Activated T-helper 9 cell treated with anti-CD3 and anti-CD28 coated beads, Interleukin-2, amount 50 U/mL, for 16 hours (primary cell): ENCODE data around the gene PUS1.
A peak's percentile ranks its signal among the peaks of the same experiment; 100 is the strongest.
"Not testable (repeated sequence)": the region's sequence is repeated elsewhere in the genome, so short reads cannot be mapped to it uniquely, and the experiment has no call there.

Experiments
- DNase-seq: peaks from one replicate; pipeline ENCODE4 v3.0.0-alpha.2; 2020; ENCODE audit warnings: low read depth

The PUS1 gene

DNA sequence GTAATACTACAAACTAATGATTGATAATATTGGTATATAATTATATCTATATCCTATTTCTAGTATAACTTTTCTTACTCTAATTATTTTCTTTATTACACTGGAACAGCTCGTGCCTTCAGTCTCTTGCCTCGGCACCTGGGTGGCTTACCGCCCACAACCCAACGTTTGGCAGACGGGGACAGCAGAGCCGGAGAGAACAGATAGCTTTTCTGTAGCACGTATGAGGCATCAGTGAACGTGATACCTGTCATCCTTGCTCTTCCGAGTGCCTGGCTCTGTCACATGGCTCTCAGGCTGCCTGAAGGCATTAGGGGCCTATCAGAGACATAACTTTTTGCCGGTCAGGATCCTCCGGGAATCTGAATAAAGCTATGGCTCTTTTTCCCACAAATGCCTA lies 5.5 kb downstream of the PUS1 start:
- DNase-seq: no peak

DNA sequence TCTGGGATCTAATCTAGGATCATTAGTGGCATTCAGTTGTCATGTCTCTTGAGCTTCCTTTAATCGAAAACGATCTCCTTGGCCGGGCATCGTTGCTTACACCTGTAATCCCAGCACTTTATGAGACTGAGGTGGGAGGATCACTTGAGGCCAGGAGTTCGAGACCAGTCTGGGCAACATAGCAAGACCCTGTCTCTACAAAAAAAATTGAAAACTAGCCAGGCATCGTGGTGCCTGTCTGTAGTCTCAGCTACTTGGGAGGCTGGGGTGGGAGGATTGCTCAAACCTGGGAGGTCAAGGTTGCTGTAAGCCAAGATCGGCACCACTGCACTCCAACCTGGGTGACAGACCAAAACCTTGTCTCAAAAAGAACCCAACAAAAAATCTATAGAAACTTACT lies 9.0 kb downstream of the PUS1 start:
- no peak for DNase-seq

DNA sequence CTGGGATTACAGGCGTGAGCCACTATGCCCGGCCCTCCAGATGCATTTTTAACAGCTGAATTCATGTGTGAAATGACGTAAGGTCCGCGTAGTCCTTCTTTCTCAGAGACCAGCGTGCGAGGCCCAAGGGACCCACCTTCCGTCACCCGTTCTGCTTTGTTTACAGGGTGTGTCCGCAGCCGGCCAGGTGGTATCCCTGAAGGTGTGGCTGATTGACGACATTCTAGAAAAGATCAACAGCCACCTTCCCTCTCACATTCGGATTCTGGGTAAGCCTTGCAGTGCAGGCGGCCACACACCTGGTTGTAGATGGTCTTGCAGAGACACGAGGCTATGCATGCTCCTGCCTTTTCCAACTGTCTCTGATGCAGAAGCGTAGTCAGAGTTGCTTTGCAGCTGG lies 9.9 kb downstream of the PUS1 start:
- no peak for DNase-seq

DNA sequence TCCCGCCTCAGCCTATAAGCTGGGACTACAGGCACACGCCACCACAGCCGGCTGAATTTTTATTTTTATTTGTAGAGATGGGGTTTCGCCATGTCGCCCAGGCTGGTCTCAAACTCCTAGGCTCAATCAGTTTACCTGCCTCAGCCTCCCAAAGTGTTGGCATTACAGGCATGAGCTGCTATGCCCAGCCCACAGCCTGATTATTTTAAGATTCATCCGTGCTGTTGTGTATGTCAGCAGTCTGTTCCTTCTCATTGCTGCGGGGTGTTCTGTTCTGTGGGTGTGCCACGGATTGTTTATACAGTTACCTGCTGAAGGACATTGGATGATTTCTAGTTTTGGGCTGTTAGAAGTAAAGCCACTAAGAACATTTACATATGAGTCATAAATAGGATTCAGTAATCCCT lies 11.1 kb downstream of the PUS1 start:
- no peak for DNase-seq

DNA sequence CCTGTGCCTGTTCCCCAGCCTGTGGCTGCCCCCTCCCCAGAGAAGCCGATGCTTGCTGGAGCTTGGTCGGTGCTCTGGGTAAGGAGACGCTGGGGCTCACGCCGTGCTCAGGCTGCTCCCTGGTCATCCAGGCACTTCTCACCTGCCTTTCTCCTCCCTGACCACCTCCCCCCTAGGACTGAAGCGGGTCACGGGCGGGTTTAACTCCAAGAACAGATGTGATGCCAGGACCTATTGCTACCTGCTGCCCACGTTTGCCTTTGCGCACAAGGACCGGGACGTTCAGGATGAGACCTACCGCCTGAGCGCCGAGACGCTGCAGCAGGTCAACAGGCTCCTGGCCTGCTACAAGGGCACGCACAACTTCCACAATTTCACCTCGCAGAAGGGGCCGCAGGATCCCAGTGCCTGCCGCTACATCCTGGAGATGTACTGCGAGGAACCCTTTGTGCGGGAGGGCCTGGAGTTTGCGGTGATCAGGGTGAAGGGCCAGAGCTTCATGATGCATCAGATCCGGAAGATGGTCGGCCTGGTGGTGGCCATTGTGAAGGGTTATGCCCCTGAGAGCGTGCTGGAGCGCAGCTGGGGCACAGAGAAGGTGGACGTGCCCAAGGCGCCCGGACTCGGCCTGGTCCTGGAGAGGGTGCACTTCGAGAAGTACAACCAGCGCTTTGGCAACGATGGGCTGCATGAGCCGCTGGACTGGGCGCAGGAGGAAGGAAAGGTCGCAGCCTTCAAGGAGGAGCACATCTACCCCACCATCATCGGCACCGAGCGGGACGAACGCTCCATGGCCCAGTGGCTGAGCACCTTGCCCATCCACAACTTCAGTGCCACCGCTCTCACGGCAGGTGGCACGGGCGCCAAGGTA lies 12.3 kb downstream of the PUS1 start:
- no peak for DNase-seq

- no peak for DNase-seq
Observed at GRCh38 chr12:131941987-131942341, 12.9 kb downstream of the PUS1 start.

DNA sequence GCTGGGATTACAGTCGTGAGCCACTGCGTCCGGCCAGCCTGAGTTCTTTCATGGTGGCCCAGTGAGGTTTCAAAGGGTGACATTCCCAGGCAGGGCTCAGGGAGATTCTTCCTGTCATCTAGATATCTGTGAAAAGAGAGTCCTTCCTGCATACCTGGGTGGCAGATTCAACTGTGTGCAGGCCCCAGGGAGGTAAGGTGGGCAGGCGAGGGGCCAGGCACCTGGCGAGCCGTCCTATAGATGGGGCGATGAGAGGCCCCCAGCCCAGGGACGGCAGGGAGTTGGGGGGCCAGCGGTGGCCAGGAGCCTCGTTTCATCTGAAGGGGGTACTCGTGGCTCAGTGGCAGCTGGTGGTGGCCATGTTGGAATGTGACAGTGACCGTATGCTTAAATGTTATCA lies 13.6 kb downstream of the PUS1 start:
- no peak for DNase-seq

DNA sequence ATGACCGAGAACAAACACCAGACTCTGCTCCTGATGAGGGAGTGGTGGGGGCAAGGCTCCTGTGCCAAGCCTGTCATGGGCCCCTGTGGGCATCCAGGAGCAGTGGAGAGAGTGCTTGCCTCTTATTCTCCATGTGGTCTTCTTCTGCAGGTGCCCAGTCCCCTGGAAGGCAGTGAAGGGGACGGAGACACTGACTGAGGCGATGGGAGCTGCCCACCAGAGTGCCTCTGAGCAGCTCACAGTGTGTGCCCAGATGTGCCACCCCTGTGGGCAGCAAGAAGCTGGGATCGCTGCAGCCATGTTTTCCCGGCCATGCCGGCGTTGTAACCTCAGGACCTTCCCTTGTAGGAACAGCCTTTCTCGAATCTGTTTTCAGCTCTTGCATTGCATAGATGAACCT lies 14.3 kb downstream of the PUS1 start:
- no peak for DNase-seq

GRCh38 chr12:131943876-131944275 lies 14.8 kb downstream of the PUS1 start:
- no peak for DNase-seq

DNA sequence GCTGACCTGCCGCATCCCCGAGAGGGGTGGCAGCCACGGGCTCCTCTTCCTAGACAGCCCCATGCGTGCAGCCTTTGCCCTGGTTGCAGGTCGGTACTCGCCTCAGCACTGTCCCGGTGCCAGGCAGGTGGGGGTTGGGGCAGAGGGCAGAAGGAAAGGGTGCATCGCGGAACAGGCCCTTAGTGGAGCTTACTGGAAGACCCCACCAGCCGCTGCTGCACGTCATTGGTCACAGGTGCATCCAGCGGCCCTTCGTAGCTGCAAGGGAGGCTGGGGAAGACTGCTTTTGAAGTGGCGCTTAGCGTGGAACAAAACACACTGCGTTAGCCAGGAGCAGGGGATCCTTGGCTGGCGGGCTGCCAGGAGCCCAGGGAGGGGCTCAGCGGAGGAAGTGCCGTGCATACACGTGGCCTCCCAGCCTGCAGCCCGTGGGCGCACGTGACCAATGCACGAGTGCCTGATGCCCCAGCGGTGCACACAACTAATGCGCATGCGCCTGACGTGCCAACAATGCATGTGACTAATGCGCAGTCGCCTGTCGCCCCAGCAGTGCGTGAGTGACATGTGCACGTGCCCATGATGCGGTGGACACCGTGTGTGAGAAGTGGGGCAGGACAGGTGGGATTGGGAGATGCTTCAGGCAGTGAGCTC lies 15.7 kb downstream of the PUS1 start:
- no peak for DNase-seq

GRCh38 chr12:131946757-131947156 lies 17.7 kb downstream of the PUS1 start:
- DNase-seq: no peak

DNA sequence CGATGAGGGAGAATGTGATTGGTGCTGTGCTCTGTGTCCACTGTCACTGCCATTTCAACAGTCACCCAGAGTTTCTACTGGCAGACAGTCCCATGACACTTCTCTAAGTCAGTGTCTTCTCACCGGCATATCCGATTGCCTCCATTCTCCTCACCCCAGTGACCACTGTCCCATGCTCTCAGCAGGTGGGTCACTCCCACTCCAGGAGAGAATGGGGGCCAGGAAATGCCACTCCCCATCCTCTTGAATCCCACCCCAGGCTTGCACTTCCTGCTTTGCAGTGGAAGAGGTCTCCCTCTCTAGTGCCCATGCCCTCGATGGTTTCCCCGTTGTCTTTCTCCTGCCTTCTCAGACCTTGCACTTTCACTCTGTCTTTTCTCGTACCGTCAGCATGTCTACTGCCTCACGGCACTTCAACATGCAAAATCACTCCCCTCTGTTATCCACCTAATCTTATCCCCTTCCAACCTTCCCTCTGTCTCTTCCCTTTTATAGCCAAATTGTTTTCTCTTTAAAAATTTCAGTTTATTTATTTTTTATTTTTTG lies 18.5 kb downstream of the PUS1 start:
- DNase-seq: no peak

DNA sequence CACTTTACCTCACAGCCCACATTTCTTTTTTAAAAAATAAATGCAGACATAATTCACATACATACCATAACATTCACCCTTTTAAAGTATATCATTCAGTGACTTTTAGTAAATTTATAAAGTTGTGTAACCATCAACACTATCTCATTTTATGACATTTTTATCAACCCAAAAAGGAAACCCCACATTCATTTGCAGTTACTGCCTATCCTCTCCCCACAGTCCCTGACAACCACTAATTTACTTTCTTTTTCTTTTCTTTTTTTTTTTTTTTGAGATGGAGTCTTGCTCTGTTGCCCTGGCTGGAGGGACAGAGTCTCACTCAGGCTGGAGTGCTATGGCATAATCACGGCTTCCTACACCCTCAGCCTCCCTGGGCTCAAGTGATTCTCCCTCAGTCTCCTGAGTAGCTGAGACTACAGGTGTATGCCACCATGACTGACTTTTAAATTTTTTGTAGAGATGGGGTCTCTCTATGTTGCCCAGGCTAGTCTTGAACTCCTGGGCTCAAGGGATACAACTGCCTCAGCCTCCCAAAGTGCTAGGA lies 19.2 kb downstream of the PUS1 start:
- DNase-seq: no peak

DNA sequence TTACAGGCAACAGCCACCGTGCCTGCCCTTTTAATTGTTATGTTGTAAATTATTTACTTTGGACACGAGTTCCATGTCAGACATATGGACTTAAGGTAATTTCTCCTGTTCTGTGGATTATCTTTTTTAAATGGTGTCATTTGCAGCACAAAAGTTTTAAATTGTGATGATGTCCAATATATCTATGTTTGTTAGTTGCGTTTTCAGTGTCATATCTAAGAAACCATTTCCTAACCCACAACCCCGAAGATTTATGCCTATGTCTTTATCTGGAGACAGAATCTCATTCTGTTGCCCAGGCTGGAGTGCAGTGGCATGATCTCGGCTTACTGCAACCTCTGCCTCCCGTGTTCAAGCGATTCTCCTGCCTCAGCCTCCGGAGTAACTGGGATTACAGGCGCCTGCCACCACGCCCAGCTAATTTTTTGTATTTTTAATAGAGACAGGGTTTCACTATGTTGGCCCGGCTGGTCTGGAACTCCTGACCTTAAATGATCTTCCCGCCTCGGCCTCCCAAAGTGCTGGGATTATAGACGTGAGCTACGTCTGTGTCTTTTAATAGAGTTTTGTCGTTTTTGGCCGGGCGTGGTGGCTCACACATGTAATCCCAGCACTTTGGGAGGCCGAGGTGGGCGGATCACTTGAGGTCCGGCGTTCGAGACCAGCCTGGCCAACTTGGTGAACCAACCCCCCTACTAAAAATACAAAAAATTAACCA lies 19.8 kb downstream of the PUS1 start:
- DNase-seq: not testable (repeated sequence)

DNA sequence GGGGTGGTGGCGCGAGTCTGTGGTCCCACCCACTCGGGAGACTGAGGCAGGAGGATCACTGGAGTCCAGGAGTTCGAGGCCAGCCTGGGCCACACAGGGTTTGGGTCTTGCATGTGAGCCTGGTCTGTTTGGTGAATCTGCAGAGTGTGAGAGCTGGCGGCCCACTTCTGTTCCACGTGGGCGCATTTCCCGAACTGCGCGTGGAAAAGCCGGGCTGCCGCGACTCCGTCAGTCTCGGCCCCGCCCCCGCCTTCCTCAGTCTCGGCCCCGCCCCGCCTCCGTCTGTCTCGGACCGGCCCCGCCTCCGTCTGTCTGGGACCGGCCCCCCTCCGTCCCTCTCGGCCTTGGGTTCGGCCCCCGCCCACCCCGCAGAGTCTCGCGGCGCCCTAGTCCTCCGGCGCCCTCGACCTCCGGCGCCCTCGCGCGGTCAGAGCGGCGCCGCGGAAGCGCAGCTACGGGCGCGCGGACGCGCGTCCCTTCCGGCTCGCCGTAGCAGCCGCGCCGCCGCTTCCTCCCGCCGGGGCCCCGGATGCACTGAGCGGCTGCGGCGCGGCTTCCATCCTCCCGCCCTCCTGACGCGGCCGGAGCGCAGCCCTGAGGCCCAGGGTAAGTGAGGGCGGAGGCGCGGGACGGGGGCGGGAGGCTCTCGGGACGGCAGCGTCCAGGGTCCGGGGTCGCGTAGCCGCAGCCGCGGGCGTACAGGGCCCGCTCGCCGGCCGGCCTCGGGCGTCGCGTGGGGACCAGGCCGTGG lies 20.5 kb downstream of the PUS1 start, which contains the start of gene EP400:
Gene EP400, plus strand, starts transcription at position 512 of the 751 bp plus-strand sequence. CDS start 10,678 bp downstream, outside the sequence.
- peak; percentile 94 for DNase-seq

DNA sequence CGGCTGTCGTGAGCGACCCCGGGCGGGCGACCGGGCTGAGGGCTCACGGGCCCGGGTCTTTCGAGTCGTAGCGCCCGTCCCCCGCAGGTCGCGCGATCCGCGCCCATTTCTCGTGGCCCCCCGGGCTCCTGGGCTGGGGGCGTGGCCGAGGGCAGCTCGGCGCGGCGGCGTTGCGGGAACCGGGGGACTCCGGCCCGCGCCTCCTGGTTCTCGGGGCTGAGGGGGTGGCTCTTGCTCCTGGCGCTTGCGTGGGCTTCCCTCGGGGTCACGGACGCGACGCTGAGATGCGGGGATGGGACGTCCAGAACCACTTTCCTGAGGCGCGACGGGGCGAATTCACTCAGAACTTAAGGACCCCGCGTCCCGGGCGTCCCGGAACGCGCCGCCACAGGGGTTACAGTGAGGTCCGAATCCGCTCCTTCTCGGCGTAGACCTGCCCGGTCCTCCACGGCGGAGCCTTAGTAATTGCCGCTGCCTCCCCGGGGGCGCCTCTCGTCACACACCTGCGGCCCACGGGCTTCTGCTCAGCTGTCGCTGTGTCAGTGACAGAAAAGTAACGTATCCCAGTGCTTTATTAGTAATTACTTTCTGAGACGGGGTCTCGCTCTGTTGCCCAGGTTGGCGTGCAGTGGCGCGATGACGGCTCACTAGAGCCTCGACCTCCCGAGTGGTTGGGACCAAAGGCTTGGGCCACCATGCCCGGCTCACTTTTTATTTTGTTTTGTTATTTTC lies 21.3 kb downstream of the PUS1 start:
- DNase-seq: peak; percentile 26

GRCh38 chr12:131953810-131954209 lies 24.7 kb downstream of the PUS1 start:
- DNase-seq: not testable (repeated sequence)

DNA sequence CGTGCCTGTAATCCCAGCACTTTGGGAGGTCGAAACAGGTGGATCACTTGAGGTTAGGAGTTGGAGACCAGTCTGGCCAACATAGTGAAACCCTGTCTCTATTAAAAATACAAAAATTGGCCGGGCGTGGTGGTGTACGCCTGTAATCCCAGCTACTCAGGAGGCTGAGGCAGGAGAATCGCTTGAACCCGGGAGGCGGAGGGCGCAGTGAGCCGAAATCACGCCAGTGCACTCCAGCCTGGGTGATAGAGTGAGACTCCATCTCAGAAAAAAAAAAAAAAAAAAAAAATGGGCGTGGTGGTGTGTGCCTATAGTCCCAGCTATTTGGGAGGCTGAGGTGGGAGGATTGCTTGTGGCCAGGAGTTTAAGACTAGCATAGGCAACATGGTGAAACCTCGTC lies 25.4 kb downstream of the PUS1 start:
- DNase-seq: not testable (repeated sequence)

DNA sequence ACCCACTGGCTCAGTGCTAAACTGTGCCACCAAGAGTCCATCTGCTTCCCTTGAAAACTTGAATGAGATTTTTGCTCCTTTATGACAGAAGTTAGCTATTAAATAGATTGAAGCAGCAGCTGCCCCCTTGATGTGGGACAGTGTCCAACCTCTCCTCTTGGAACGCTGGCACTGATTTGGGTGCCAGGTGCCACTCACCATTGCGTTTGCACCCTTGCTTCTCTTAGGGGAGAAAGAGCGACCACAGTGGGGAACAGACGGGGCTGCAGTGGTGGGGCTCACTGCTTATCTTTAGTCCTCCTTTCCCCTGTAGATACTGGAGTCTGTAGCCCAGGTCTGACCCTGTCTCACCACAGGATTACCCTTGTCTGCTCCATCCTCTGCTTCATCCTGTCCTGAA lies 30.0 kb downstream of the PUS1 start:
- no peak for DNase-seq

GRCh38 chr12:131959641-131960589 lies 30.8 kb downstream of the PUS1 start:
- DNase-seq: no peak
